CD4-positive, alpha-beta T cell treated with Interleukin-6 at 100 ng/mL for 8 hours (primary cell): Measurements from ENCODE around the gene THADA.

ENCODE experiments used
- DNase-seq: peaks from one replicate; pipeline ENCODE4 v3.0.0-alpha.2; 2020; ENCODE audit warnings: mixed read lengths, low spot score

Gene THADA

GRCh38 chr2:43444989-43445645 lies 150.7 kb downstream of the THADA start:
- DNase-seq, result no peak

- no peak for DNase-seq
These were observed 152.6 kb downstream of the THADA start for GRCh38 chr2:43443282-43443681.

GRCh38 chr2:43441195-43441594 lies 154.6 kb downstream of the THADA start:
- DNase-seq, result no peak

- DNase-seq, result no peak
These were observed 156.8 kb downstream of the THADA start for GRCh38 chr2:43438858-43439655.

- no peak for DNase-seq
These were observed 157.5 kb downstream of the THADA start for GRCh38 chr2:43438342-43438741.

GRCh38 chr2:43437363-43437762 lies 158.5 kb downstream of the THADA start:
- DNase-seq, result no peak

GRCh38 chr2:43436431-43436830 lies 159.4 kb downstream of the THADA start:
- DNase-seq, result no peak

GRCh38 chr2:43435746-43436145 lies 160.1 kb downstream of the THADA start:
- DNase-seq, result no peak

GRCh38 chr2:43430489-43430888 lies 165.3 kb downstream of the THADA start:
- DNase-seq, result no peak

GRCh38 chr2:43429369-43429768 lies 166.5 kb downstream of the THADA start:
- DNase-seq, result no peak

- DNase-seq, result no peak
These were observed 168.8 kb downstream of the THADA start for GRCh38 chr2:43427032-43427424.

GRCh38 chr2:43426305-43427031 lies 169.4 kb downstream of the THADA start:
- DNase-seq, result peak; percentile 74

- no peak for DNase-seq
These were observed 170.2 kb downstream of the THADA start for GRCh38 chr2:43425659-43426058.

GRCh38 chr2:43424262-43425207 lies 171.3 kb downstream of the THADA start:
- no peak for DNase-seq

GRCh38 chr2:43423941-43424261 lies 171.9 kb downstream of the THADA start:
- no peak for DNase-seq

- DNase-seq, result no peak
These were observed 174.6 kb downstream of the THADA start for GRCh38 chr2:43421194-43421593.

- no peak for DNase-seq
These were observed 175.4 kb downstream of the THADA start for GRCh38 chr2:43420389-43420801.

- DNase-seq, result no peak
These were observed 176.0 kb downstream of the THADA start for GRCh38 chr2:43419876-43420275.

GRCh38 chr2:43419243-43419642 lies 176.6 kb downstream of the THADA start:
- DNase-seq, result no peak

GRCh38 chr2:43418680-43419079 lies 177.2 kb downstream of the THADA start:
- DNase-seq, result no peak

- no peak for DNase-seq
These were observed 178.5 kb downstream of the THADA start for GRCh38 chr2:43417300-43417699.

- no peak for DNase-seq
These were observed 180.2 kb downstream of the THADA start for GRCh38 chr2:43415592-43415991.
